NB4 (cell line): ENCODE results near the gene ZNF782.

Experiments
- CTCF ChIP-seq: IDR thresholded peaks from one replicate; pipeline ENCODE4 v1.5.1; 2012; ENCODE audit warnings: low read depth, low read length
- MAX ChIP-seq: IDR thresholded peaks from 2 replicates; pipeline ENCODE4 v1.6.1; 2011; ENCODE audit warnings: low read depth, low read length
- POLR2A ChIP-seq: IDR thresholded peaks from 2 replicates; pipeline ENCODE4 v1.6.1; 2011; ENCODE audit warnings: mild to moderate bottlenecking; ENCODE audit not compliant: insufficient read length; ENCODE audit errors: extremely low read depth

- TF ChIP-seq MAX (no peak), POLR2A (no peak), CTCF (no peak)
These were observed 36.3 kb downstream of the ZNF782 start for GRCh38 chr9:96817973-96818372.
